Bronchial epithelial cell (primary cell): ENCODE results near the gene PLCD1. TPM values are rescaled to one million over a fixed set of nuclear protein-coding genes. Genes with fewer than 3 reads are reported as not detected.

ENCODE experiments used
- DNase-seq: peaks from one replicate; pipeline ENCODE4 v3.0.0-alpha.2; 2010; ENCODE audit warnings: low read depth
- FAIRE-seq: peaks from 2 replicates; lab custom pipeline; 2011; peaks lifted over from hg19 to GRCh38; lab: Jason Lieb, UNC
- H3K27me3 ChIP-seq: 2 replicates; pipeline ENCODE4 v1.5.1; 2011; ENCODE audit warnings: low read length; ENCODE audit not compliant: control insufficient read depth, insufficient read depth
- H3K36me3 ChIP-seq: 2 replicates; pipeline ENCODE4 v1.5.1; 2011; ENCODE audit warnings: low read length; ENCODE audit not compliant: control insufficient read depth, insufficient read depth
- H3K4me3 ChIP-seq: 2 replicates; pipeline ENCODE4 v1.5.1; 2011; ENCODE audit warnings: mild to moderate bottlenecking, low read depth, low read length, control low read depth
- CTCF ChIP-seq: IDR thresholded peaks from 2 replicates; pipeline ENCODE4 v1.5.1; 2011; ENCODE audit warnings: mild to moderate bottlenecking, moderate library complexity, low read length, control low read depth, inconsistent platforms; ENCODE audit not compliant: insufficient read depth, severe bottlenecking
- total RNA-seq: library from RNA; depleted of rRNA; stranded (reverse); fragments of >200 nt; gene quantifications from 2 replicates; pipeline ENCODE4 v1.2.1, GENCODE V29; 2014

Gene PLCD1
- total RNA-seq, 1 donor from 2014 or later: 24.2 TPM

GRCh38 chr3:37967260-37967881 is 62.1 kb downstream of the PLCD1 start:
- TF ChIP-seq CTCF: peak; percentile 90
- H3K36me3 ChIP-seq: peaks cover 16% of the 10 kb centered on the region
- DNase-seq: peak; percentile 46
- peak; percentile 90 for FAIRE-seq
- no peak overlapping the region for H3K4me3 ChIP-seq
- no peaks in the 10 kb centered on the region for H3K27me3 ChIP-seq

GRCh38 chr3:37964716-37965115 is 64.7 kb downstream of the PLCD1 start:
- no peak for TF ChIP-seq CTCF
- no peak overlapping the region for H3K4me3 ChIP-seq
- DNase-seq (no peak), FAIRE-seq (no peak)
- no peaks in the 10 kb centered on the region for H3K27me3 ChIP-seq
- peaks cover 7% of the 10 kb centered on the region for H3K36me3 ChIP-seq

GRCh38 chr3:37964146-37964545 is 65.3 kb downstream of the PLCD1 start:
- no peak for TF ChIP-seq CTCF
- no peaks in the 10 kb centered on the region for H3K27me3 ChIP-seq
- no peak overlapping the region for H3K4me3 ChIP-seq
- no peak for FAIRE-seq
- peaks cover 5% of the 10 kb centered on the region for H3K36me3 ChIP-seq
- DNase-seq: no peak

GRCh38 chr3:37963635-37964034 is 65.8 kb downstream of the PLCD1 start:
- H3K27me3 ChIP-seq: no peaks in the 10 kb centered on the region
- no peak for DNase-seq
- peaks cover 7% of the 10 kb centered on the region for H3K36me3 ChIP-seq
- no peak for FAIRE-seq
- TF ChIP-seq CTCF: no peak
- no peak overlapping the region for H3K4me3 ChIP-seq

GRCh38 chr3:37963016-37963415 is 66.4 kb downstream of the PLCD1 start:
- DNase-seq: no peak

More at GRCh38 chr3:37963016-37963415, 66.4 kb downstream of the PLCD1 start:
- no peaks in the 10 kb centered on the region for H3K27me3 ChIP-seq
- H3K36me3 ChIP-seq: peaks cover 8% of the 10 kb centered on the region
- no peak for FAIRE-seq
- no peak overlapping the region for H3K4me3 ChIP-seq
- TF ChIP-seq CTCF: no peak
